Activated T-helper 1 cell treated with Interleukin-2 at 50 U/mL for 16 hours (primary cell): ENCODE results near the gene TAF1B.
"Not testable (repeated sequence)": the region's sequence is repeated elsewhere in the genome, so short reads cannot be mapped to it uniquely, and the experiment has no call there.

ENCODE experiments used
- DNase-seq: peaks from one replicate; pipeline ENCODE4 v3.0.0-alpha.2; 2020; ENCODE audit warnings: low read depth

The TAF1B gene

GRCh38 chr2:9832586-9832985 lies 10.7 kb upstream of the TAF1B start:
- DNase-seq = no peak

GRCh38 chr2:9835068-9835467 lies 8.2 kb upstream of the TAF1B start:
- DNase-seq = not testable (repeated sequence)

GRCh38 chr2:9836074-9836473 lies 7.2 kb upstream of the TAF1B start:
- DNase-seq = no peak

- DNase-seq = no peak
Observed at GRCh38 chr2:9836517-9836916, 6.8 kb upstream of the TAF1B start.

- DNase-seq = no peak
Observed at GRCh38 chr2:9837451-9837850, 5.8 kb upstream of the TAF1B start.

- DNase-seq = no peak
Observed at GRCh38 chr2:9838391-9838790, 4.9 kb upstream of the TAF1B start.

GRCh38 chr2:9842487-9843228 lies 616 bp upstream of the TAF1B start:
- no peak for DNase-seq

- DNase-seq = no peak
Observed at GRCh38 chr2:9844036-9844483, 786 bp downstream of the TAF1B start.

- no peak for DNase-seq
Observed at GRCh38 chr2:9844576-9844975, 1.3 kb downstream of the TAF1B start.

GRCh38 chr2:9846554-9846953 lies 3.3 kb downstream of the TAF1B start:
- no peak for DNase-seq

- DNase-seq = no peak
Observed at GRCh38 chr2:9847140-9847539, 3.9 kb downstream of the TAF1B start.

- DNase-seq = no peak
Observed at GRCh38 chr2:9852881-9853280, 9.6 kb downstream of the TAF1B start.

GRCh38 chr2:9857814-9858729 lies 14.8 kb downstream of the TAF1B start:
- no peak for DNase-seq

GRCh38 chr2:9858730-9859068 lies 15.4 kb downstream of the TAF1B start:
- DNase-seq = no peak

- not testable (repeated sequence) for DNase-seq
Observed at GRCh38 chr2:9860922-9861580, 17.8 kb downstream of the TAF1B start.

- DNase-seq = no peak
Observed at GRCh38 chr2:9867881-9868280, 24.6 kb downstream of the TAF1B start.

GRCh38 chr2:9873337-9873736 lies 30.1 kb downstream of the TAF1B start:
- DNase-seq = no peak

GRCh38 chr2:9877026-9877425 lies 33.8 kb downstream of the TAF1B start:
- DNase-seq = no peak

- no peak for DNase-seq
Observed at GRCh38 chr2:9877726-9878125, 34.5 kb downstream of the TAF1B start.

GRCh38 chr2:9879455-9880194 lies 36.4 kb downstream of the TAF1B start:
- no peak for DNase-seq

GRCh38 chr2:9883897-9884296 lies 40.6 kb downstream of the TAF1B start:
- no peak for DNase-seq

GRCh38 chr2:9884436-9884835 lies 41.2 kb downstream of the TAF1B start:
- DNase-seq = no peak
